GM18873 (cell line): ENCODE measurements around the gene CTDSPL.
"Not testable (repeated sequence)": the region's sequence is repeated elsewhere in the genome, so short reads cannot be mapped to it uniquely, and the experiment has no call there.

ENCODE experiments used
- ATAC-seq: cut with Tn5 transposase; IDR thresholded peaks from one replicate; pipeline ENCODE4 v1.9.1; 2021; ENCODE audit warnings: mild to moderate bottlenecking, moderate library complexity, moderate number of reproducible peaks; ENCODE audit not compliant: unreplicated experiment, low FRiP score

The CTDSPL gene

GRCh38 chr3:38028621-38029361, 167.1 kb downstream of the CTDSPL start:
- ATAC-seq, result no peak

- ATAC-seq, result no peak
Observed at GRCh38 chr3:38029400-38030125, 167.9 kb downstream of the CTDSPL start, which contains the start of gene PLCD1. PLCD1 (minus strand) TSS chr3:38029642; CDS start chr3:38029539, 103 bp downstream.

DNA sequence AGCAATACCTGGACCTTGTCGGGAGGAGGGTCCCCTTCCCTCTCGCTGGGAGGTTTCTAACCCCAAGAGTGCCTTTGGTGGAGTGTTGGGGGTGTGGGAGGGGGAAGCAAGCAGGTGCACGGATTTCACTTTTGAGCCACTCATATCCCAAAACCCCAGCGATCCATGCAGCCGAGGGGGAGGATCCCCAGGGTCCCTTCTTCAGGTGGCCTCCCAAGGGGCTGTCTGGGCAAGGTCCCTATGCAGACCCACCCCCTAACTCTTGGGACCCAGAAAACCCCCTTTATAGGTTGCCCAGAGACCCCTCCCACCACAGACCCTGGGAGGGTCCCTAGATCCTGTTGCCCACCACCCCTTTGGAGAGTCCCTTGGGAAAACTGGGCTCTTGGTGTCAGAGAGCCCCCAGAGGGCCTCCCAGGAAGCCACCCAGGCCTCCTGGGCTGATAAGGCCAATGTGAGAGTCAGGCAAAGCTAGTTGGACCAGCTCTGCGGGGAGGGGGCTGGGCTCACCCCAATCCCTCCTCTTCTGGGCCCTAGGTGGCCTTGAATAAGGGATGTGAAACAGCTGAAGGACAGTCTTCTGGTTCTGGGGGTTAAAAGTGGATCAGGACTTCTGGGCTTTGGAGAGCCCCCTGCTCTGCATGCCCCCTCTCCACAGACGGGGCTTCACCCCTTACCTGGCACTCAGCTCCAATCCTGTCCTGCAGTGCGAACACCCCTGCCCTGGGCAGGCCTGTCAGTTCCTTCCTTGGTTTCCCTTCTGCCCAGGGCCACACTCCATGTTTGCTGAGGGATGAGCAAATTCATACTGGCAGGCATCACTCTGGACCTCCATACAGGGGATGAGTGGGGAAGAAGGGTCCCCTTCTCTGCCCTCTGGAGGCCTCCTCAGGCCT, 168.7 kb downstream of the CTDSPL start:
- ATAC-seq, result no peak

DNA sequence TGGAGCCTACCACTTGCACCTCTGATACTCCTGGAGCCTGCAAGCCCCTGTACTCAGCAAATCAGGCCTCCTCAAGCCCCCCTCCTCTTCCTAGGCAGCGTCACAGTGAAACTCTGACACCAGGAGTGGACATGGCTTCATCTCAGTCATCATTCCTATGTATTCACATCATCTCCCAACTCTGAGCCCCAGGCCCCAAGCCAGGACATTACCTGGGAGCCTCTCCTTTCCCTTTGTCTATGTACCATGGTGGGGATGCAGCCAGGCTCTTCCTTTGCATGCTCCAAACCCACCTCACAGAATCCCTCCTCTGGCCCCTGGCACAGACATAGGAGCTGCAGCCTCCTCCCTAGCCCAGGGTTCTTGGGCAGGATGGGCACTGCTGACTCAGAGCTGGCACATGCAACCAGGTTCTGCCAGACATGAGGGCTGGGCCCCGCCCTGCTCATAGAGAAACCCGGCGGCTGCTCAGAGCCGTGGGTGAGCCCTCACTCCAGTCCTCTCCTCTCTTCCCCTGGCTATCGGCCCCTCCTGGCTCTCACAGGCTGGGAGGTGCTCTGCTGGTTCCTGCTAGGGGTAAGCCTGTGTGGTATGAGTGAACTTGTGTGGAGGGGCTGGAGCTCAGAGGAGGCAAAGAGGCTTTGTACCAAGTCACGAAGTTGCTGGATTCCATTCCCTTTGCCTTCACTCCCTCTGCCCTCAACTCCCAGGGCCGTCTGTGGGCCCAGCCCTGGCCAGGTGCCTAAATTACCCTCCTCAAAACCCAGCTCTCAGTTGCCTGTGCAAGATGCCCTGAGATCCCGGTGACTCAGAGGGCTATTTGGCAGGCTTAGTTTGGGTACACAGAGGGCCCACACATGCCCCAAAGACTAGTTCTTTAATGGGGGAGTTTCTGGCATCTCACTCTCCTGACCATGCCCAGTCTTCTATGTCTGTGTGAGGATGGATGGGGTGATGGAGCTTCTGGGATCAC, 169.6 kb downstream of the CTDSPL start:
- no peak for ATAC-seq

DNA sequence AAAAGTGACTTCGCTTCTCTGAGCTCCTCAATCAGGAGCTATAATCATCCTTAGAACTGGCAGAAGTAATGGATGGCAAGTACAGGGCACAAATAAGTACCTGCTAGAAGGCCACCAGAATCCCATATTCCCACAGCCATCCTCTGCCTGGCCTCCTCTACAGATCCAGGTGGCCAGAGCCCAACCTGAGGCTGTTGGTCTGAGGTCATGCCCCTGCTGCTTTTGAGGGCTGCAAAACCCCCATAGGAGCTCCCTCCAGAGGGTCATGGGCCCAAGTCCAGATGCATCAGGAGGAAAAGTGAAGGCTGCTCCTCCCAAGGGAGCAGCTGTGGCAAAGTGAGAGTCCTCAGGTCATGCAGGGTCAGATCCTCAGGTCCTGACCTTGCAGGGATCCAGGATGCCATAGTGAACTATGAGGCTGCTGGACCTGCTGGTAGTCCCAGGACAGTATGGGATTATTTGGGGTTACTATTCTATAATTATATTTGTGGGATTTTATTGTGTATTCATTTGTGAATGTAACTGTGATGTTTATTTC, 170.7 kb downstream of the CTDSPL start:
- ATAC-seq, result no peak

GRCh38 chr3:38033586-38033985, 171.9 kb downstream of the CTDSPL start:
- not testable (repeated sequence) for ATAC-seq
